ENCODE measurements around the gene SLF2.

- no peak for TF ChIP-seq TAF1 (IDR thresholded peaks at IDR 0.05; ENCODE audit: borderline replicate concordance, insufficient read depth, low read length)
- no peak for TF ChIP-seq REST (IDR thresholded peaks at IDR 0.05; ENCODE audit: insufficient read depth in 1 of 2, low read depth in 2 of 2, low read length in 2 of 2)
- TF ChIP-seq POLR2AphosphoS5 (IDR thresholded peaks at IDR 0.05; ENCODE audit: low read depth, low read length): no peak
Measured at GRCh38 chr10:101007099-101007711, 94.4 kb downstream of the SLF2 start.
